ENCODE data around the gene SF3B4.

DNA sequence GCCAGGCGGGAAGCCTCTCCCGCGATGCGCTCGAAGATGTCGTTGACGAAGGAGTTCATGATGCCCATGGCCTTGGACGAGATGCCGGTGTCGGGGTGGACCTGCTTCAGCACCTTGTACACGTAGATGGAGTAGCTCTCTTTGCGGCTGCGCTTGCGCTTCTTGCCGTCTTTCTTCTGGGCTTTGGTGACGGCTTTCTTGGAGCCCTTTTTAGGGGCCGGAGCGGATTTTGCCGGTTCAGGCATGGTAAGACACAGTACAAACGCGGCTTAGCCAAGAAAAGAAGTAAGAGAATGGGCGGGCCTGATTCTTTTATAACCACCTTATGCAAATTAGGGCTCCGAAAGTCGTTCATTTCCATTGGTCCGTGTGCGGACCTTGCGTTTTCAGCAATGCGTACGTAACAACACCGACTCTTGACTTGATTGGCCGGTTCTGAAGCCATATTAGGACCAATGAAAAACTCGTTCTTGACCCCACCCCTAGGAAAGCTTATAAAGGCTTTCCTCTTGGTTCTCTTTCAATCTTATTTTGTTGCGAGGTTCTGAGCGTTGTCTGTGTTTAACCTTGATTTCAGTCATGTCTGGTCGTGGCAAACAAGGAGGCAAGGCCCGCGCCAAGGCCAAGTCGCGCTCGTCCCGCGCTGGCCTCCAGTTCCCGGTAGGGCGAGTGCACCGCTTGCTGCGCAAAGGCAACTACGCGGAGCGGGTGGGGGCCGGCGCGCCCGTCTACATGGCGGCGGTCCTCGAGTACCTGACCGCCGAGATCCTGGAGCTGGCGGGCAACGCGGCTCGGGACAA lies 41.0 kb downstream of the SF3B4 start:
- peak; percentile 97 for TF ChIP-seq POLR2AphosphoS5 (IDR thresholded peaks at IDR 0.05; ENCODE audit: low read depth, low read length)
- TF ChIP-seq ZNF274 (IDR thresholded peaks at IDR 0.05; ENCODE audit: borderline replicate concordance, extremely low read depth, low read length), result no peak

Measured in H1 (cell line).